Activated naive CD4-positive, alpha-beta T cell treated with Interleukin-2 at 50 U/mL for 16 hours (primary cell): ENCODE results near the gene ZSWIM5.
"Not testable (repeated sequence)": the region's sequence is repeated elsewhere in the genome, so short reads cannot be mapped to it uniquely, and the experiment has no call there.

Experiments
- DNase-seq: peaks from one replicate; pipeline ENCODE4 v3.0.0-alpha.2; 2020

ZSWIM5 gene

GRCh38 chr1:45136984-45137383 is 69.4 kb downstream of the ZSWIM5 start:
- no peak for DNase-seq

- DNase-seq = no peak
Measured at GRCh38 chr1:45135316-45135715, 71.1 kb downstream of the ZSWIM5 start.

GRCh38 chr1:45134461-45134873 is 71.9 kb downstream of the ZSWIM5 start:
- DNase-seq = no peak

- DNase-seq = not testable (repeated sequence)
Measured at GRCh38 chr1:45132719-45133118, 73.7 kb downstream of the ZSWIM5 start.

- no peak for DNase-seq
Measured at GRCh38 chr1:45123358-45123757, 83.0 kb downstream of the ZSWIM5 start.

- DNase-seq = no peak
Measured at GRCh38 chr1:45122724-45123123, 83.7 kb downstream of the ZSWIM5 start.

- no peak for DNase-seq
Measured at GRCh38 chr1:45117766-45118165, 88.6 kb downstream of the ZSWIM5 start.

GRCh38 chr1:45116820-45117219 is 89.6 kb downstream of the ZSWIM5 start:
- no peak for DNase-seq

GRCh38 chr1:45116340-45116739 is 90.1 kb downstream of the ZSWIM5 start:
- no peak for DNase-seq

- DNase-seq = not testable (repeated sequence)
Measured at GRCh38 chr1:45115198-45115597, 91.2 kb downstream of the ZSWIM5 start.

- DNase-seq = no peak
Measured at GRCh38 chr1:45112661-45113060, 93.7 kb downstream of the ZSWIM5 start.

- no peak for DNase-seq
Measured at GRCh38 chr1:45111239-45111638, 95.2 kb downstream of the ZSWIM5 start.

- DNase-seq = no peak
Measured at GRCh38 chr1:45107782-45108181, 98.6 kb downstream of the ZSWIM5 start.

GRCh38 chr1:45106864-45107263 is 99.5 kb downstream of the ZSWIM5 start:
- DNase-seq = not testable (repeated sequence)

- not testable (repeated sequence) for DNase-seq
Measured at GRCh38 chr1:45106156-45106545, 100.3 kb downstream of the ZSWIM5 start.

GRCh38 chr1:45105486-45106155 is 100.8 kb downstream of the ZSWIM5 start:
- DNase-seq = not testable (repeated sequence)

- no peak for DNase-seq
Measured at GRCh38 chr1:45103534-45103933, 102.9 kb downstream of the ZSWIM5 start.

- DNase-seq = no peak
Measured at GRCh38 chr1:45101947-45102346, 104.5 kb downstream of the ZSWIM5 start.

- DNase-seq = not testable (repeated sequence)
Measured at GRCh38 chr1:45101528-45101927, 104.9 kb downstream of the ZSWIM5 start.

- DNase-seq = no peak
Measured at GRCh38 chr1:45097944-45098343, 108.5 kb downstream of the ZSWIM5 start.

GRCh38 chr1:45097079-45097478 is 109.3 kb downstream of the ZSWIM5 start:
- no peak for DNase-seq

GRCh38 chr1:45095450-45095849 is 111.0 kb downstream of the ZSWIM5 start:
- DNase-seq = no peak

GRCh38 chr1:45094371-45094770 is 112.0 kb downstream of the ZSWIM5 start:
- not testable (repeated sequence) for DNase-seq

- no peak for DNase-seq
Measured at GRCh38 chr1:45093334-45093733, 113.1 kb downstream of the ZSWIM5 start.

- no peak for DNase-seq
Measured at GRCh38 chr1:45089711-45090110, 116.7 kb downstream of the ZSWIM5 start.
